NCI-H1105 treated with DMSO at 0.1 percent for 48 hours (cell line): Measurements from ENCODE around the gene TSPEAR.
"Not testable (repeated sequence)": the region's sequence is repeated elsewhere in the genome, so short reads cannot be mapped to it uniquely, and the experiment has no call there.

ENCODE experiments used
- DNase-seq: peaks from one replicate; lab custom pipeline; 2025; lab: John Stamatoyannopoulos, UW

TSPEAR gene

DNA sequence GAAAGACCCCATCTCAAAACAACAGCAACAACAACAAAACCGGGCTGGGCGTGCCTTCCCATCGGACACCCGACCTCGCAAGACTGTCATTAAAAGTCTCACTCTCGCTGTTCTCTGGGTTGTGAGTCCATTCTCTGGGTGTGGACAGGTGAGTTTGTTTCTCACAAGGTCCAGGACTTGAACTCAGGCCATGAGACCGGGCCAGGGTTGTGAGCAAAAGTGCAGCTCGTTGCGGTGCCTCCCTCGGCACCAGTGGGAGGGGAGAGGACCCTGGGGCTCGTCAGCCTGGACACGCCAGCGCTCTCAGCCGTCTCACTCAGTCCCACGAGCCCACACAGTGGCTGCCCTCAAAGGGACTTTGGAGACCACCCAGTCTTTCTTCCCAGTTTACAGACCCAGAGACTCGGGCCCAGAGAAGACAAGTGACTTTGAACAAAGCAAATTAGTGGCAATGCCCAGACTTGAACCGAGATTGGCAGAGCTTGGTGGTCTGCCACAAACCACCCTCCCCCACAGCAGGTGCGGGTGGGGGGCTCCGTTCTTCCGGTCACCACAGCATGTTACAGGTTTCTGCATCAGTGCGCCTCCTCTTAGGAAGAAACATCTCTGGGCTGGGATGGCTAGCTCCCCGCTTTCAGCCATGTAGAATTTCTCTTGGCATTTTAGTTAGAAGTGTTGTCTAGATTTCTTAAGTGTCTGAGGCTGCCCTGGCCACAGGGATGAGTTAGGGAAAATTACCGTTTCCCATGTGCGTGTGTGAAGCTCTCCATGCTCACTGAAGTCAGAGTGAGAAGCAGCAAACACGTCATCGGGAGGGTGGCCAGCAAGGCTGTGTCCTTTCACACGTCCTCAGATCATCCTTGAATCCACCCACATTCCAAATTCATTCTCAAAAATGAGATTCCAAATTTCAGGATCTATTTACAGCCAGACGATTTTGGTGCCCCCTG, 227.8 kb downstream of the TSPEAR start:
- DNase-seq = no peak

DNA sequence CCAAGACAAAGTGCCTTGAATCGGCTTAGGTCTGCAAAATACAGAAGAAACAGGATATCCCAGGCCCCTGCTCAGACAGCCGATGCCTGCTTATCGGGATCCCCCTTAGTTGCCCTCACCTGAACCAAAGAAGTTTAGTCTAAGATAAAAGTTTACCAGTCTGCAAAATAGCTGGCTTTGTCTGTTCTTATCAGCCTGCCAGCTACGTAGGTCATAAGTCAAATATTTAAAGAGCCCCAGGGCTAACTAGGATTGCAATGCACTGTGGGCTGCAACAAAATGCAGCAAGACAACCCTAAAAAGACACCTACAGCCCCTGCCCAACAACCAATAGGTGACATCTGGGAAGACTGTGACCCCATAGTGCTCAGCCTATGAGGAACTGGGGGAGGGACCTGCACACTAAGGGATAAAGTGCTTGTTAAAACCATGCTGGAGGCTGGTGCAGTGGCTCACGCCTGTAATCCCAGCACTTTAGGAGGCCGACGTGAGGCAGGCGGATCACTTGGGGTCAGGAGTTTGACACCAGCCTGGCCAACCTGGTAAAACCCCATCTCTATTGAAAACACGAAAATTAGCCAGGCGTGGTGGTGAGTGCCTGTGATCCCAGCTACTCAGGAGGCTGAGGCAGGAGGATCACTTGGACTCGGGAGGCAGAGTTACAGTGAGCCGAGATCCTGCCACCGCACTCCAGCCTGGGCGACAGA, 228.6 kb downstream of the TSPEAR start:
- no peak for DNase-seq

DNA sequence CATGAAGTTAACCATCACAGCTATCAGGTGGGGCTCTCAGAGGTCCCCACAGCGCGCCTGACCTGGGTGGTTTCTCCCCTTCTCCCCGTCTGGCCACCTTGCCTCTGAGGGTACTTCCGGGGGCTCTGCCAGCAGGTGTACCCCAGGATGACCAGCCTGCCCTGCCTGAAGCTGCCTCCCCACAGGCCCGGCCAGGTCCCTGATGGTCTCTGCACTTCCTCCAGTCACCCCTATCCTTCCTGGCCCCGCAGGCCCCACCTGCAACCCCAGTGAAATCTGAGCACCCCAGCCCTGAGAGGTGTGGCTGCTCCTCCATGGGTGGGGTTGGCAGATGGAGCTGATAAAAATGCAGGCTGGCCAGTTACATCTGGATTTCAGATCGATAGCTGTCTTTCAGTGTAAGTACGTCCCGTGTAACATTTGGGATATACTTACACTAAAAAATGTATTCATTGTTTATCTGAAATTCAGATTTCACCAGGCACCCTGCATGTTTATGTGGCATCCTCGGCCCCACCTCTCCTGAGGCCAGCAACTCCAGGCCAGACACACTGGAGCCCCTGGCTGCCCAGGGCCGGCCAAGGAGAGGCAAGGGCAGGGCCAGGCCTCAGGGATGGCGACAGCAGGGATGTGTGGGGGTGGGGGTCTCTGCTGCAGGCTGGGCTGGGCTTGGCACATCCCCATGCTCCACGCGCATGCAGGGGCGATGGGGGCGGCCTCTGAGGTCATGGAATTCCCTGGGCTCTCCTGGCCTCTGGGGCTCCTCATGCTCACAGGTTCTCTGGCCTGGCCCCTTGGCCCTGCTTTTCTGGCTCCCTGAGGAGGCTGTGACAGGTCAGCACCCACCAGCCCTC, 230.9 kb downstream of the TSPEAR start:
- no peak for DNase-seq

DNA sequence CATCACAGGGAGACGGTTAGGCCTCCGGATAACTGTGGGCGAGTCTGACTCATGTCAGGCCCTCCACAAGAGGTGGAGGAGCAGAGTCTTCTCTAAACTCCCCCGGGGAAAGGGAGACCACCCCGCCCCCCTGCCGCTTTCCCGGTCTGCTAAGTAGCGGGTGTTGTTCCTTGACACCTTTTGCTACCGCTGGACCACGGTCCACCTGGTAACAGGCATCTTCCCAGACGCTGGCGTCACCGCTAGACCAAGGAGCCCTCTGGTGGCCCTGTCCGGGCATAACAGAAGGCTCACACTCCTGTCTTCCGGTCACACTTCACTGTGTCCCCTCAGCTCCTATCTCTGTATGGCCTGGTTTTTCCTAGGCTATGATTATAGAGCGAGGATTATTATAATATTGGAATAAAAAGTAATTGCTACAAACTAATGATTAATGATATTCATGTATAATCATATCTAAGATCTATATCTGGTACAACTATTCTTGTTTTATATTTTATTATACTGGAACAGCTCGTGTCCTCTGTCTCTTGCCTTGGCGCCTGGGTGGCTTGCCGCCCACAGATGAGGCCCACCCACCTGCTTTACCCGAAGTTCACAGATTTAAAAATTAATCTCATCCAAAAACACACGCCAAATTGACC, 231.7 kb downstream of the TSPEAR start:
- DNase-seq = not testable (repeated sequence)

DNA sequence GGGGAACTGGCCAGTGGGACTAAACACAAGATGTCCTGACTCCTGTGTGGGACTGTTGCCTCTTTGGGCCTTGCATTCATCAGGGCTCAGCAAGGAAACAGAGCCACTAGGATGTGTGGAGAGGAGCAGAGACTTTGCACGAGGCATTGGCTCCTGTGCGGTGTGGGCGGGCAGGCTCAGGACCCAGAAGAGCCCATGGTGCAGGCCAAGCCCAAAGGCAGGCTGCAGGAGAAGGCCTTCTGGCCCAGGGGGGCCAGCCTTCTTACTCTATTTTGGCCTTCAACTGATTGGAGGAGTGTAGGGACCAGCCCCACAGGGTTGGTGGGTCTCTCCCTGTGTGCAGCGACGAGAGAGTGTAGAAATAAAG, 232.6 kb downstream of the TSPEAR start:
- no peak for DNase-seq

DNA sequence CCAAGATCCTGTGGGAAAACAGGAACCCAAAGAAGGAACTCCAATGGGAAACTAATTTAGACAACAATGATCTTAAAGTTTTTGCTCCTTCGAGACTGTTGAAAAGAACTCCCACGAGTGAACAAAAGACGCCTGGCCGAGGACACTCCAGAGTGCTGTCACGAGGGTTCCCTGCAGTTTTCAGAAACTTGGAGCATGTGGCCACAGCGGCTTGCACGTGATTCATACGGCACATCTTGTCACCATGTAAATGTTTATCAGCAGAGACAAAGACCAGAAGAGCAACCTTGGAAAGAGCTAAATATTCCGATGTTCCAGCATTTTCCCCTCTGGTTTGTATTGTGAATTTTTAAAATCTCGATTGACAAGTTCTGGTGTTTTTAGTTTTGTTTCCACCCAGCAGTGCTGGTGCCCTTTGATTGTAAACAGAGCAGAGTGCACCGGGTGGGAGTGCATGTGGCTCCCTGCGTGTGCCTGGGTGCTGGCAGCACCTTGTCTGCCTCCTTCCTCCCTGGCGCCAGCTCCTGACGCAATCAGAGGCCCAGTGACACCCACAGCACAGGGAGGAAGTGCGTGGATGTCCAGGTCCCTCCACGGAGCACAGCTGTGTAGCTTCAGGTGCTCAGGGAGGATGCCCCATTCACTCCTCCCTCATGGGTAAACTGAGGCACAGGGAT, 233.1 kb downstream of the TSPEAR start:
- no peak for DNase-seq

DNA sequence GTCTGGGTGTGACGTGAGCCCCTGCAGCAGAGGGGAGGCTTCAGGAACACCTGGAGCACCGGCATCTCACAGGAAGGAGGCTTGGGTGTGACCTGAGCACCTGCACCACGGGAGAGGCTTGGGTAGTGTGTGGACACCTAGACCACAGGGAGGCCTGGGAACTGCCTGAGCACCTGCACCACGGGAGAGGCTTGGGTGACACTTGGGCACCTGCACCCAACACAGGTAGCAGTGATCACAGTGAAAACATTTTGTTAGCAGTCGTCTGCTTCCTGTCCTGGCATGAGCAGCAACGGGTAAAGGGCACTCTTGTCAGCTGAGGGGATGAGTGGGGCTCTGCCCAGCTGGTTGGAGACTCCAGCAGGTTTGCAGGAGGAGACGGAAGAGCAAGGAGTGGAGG, 233.7 kb downstream of the TSPEAR start:
- DNase-seq = no peak

DNA sequence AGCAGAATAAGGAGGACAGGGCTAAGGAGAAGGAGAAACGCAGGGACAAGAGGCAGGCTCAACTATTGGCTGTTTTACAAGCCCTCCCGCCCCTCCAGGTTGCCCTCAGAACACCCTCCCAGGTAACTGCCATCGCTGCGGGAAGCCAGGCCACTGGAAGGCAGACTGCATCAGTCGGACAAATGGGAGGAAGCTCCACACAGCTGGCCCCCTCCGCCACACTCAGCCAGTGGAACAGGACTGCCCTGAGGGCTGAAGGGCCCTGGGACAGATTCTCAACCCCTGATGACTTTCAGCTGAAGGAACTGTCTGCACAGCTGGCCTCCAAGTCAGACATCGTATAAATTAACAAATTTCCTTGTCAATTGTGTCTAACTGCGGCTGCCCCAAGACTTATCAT, 234.2 kb downstream of the TSPEAR start:
- DNase-seq = no peak

DNA sequence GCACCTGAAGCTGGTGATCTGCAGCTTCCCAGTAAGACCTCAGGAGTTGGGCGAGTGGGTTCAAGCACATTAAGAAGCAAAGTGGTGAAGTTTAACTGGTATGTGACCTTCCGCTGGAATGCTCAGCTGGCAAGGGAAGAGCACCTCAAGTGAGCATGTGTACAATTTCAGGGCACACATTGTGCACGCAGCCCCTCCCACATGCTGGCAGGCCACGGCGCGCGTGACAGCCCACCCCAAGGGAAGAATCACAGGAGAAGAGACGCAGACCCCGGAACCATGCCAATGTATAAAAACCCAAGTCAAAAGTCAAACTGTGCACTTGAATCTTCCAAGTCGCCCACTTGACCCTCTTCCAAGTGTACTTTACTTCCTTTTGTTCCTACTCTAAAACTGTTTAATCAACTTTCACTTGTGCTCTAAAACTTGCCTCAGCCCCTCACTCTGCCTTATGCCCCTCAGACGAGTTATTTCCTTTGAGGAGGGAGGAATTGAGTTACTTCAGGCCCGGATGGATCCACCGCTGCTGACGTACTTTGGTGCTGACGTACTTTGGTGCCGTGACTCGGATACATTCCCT, 236.0 kb downstream of the TSPEAR start:
- no peak for DNase-seq

DNA sequence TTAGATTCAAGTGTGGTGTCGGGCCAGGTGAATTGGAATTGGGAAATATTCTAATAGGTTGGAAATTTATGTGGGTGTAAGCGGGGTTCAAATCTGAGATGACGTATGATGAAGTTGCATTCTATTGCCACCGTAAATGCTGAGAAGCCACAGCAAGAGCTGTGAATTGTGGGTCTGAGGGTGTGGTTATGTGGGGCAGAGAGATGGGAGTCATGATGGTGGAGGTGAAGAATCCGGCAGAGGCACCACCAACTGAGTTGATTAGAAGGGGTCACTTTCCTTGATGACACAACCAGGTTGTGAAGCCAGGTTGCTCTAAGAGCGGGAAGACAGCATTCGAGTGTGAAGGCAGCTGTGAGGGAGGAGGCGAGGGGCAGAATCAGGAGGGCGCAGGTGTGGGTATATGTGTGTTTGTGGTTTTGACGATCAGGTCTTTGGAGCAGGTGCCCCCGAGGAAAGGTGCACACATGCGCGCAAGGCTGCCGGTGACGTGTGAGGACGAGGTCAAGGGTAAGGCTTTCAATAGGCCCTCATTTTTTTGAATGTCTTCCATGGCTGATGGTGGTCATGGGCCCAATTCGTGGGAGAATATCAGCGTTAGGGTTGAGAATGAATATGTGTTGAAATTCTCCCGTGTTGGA, 237.3 kb downstream of the TSPEAR start:
- DNase-seq = no peak

DNA sequence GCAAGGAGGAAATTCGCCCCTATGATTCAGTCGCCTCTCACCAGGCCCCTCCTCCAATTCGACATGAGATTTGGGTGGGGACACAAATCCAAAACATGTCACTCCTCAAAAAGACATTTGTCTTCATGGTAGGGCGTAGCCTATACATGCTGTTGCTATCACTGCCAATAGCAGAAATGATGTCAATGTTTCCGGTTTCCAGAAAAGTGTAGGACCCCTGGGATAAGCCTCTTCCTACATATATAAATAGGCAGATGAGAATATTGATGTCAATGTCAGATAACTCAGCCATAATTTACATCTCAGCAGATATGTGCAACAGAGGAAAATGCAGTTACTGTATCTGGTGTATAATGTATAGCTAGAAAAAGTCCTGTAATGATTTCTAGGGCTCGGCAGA, 239.4 kb downstream of the TSPEAR start:
- no peak for DNase-seq

DNA sequence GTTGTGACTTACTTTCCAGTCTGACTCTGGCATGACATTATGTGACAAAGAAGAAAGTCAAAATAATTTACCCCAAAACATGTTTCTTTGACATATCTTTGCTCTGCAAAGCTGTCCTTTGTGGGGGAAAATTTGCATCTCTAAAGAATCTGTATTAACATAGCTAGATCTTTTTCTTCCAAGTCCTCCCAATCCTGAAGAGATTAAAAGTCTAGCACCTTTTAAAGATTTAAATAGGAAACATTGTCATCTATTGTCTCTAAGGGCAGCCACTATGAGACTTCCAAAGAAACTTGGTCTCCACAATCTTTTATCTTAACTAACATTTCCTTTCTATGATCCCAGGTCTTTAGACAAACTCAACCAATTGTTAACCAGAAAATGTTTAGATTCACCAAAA, 240.0 kb downstream of the TSPEAR start:
- no peak for DNase-seq

DNA sequence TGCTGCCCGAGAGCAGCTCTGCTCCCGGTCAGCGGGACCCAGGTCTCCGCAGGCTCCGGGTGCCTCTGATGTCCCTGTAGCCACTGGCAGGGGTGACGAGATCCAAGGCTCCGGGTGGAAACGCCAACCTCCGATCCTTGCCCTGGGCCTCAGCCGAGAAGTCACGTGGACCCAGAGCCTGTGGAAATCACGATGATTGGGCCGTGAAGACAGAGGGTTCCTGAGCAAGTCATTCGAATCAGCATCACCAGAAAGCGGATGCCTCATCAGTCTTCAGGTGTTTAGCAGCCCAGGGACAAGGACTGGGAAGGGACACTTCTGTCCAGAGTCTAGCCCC, 243.5 kb downstream of the TSPEAR start:
- DNase-seq = no peak

DNA sequence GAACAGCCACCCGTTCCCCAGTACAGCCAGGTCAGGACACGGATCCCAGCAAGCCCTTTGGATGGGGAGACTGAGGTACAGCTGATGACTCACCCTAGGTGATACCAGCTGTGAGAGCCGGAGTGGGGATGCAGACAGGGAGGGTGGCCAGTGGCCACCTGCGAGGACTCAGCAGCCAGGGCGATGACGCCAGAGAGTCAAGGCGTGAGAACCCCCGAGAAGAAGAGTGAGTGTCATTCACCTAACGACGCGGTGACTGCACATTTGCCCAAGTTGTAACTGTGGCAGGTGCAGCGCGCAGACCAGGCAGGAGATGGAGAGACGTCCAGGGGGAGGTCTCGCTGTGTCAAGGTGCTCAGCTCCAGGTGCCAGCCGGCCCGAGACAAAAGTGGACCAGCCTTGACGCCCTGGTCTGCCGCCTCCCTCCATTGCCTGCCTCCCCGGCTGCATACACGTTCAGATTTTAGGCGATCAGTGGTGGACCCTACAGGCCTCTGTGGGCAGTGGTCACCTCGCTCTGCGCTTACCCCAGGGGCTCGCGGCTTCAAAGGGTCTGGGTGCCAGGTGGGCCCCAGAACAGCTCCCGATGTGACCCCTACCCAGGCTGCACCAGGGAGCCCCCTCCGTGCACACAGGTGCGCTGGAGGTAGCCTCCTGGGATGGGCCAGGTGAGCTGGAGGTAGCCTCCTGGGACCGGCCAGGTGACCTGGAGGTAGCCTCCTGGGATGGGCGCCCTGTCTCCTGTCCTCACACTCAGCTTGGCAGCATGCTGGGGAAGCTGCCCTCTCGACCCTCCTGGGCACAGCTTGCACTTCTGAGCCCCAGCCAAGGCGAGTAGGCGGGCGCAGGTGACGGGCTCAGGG, 244.1 kb downstream of the TSPEAR start:
- DNase-seq = no peak

DNA sequence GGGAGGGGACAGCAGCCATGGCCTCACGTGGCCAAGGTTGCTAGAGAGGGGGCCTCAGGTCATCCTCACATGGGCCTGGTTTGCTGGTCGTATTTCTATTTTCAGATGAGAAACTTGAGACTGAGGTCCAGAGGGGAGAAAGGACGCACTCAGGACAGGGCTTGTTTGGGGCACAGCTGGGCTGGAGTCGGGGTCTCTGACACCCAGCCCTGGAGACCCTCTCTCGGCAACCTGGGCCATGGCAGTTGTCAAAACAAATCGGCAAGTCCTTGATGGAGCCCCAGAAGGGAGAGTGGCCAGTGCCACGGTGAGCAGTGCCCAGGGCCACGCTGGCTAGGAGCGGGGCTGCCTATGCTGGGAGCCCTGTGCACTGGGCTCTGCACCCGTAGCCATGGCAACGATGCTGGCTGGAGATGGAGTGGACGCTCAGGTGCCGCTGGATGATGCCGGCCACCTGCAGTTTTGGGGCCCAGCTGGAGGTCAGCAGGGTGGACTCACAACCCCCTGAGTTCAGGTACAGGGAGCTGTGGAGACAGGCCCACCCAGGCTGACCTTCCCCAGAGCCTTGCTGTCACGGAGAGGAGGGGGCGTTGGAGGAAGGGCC, 244.9 kb downstream of the TSPEAR start:
- no peak for DNase-seq

DNA sequence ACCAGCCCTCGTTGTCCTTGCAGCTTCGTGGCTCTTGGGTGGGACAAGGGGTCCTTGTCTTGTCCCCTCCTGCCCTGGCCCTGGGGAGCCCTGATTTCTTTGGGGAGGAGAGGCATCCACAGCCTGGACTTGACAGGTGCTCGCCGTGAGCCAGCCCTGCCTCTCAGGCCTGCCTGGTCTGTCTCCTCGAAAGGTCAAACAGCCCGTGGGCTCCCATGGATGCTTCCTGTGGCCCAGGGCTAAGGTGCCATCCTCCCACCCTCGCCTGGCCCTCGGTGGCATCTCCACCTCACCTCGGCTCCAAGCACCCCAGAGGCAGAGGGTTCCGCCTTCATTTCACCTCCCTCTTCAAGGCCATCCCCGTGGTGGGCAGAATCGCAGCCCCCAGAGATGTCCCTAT, 247.0 kb downstream of the TSPEAR start:
- no peak for DNase-seq

DNA sequence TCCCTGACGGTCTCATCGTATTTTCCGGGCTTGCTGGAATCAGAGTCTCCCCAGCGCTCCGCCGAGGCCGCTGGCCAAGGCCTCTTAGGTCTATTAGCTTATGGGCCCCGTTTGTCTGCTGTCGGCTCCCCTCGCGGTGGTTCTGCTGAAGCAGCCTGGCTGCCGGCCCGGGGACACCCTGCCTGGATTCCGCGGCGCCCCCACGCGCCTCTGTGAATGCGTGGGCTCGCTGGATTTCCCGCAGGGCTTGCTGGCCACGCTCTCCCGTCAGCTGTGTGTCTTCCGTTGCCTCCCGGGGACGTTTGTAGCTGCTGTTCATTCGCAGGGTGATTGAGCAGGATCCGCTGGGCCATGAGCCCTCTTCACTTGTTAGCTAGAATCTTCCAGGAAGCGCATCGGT, 247.6 kb downstream of the TSPEAR start:
- no peak for DNase-seq

DNA sequence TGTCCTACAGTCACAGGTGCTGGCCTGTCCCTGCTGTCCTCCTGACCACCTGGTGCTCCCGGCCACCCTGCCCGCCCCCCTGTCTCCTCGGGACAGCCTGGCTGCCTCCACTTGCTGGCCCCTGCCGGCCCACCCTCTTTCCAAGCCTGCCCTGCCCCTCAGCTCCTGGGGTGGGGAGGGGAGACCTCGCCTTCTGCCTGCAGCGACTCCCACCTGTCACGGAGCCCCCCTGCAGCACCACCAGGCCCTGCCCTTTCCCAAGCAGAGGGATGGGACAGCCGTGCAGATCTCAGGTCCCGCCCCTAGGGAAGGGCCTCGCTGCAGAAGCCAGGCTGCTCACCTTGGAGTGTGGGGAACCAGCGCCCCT, 248.6 kb downstream of the TSPEAR start:
- DNase-seq = no peak

DNA sequence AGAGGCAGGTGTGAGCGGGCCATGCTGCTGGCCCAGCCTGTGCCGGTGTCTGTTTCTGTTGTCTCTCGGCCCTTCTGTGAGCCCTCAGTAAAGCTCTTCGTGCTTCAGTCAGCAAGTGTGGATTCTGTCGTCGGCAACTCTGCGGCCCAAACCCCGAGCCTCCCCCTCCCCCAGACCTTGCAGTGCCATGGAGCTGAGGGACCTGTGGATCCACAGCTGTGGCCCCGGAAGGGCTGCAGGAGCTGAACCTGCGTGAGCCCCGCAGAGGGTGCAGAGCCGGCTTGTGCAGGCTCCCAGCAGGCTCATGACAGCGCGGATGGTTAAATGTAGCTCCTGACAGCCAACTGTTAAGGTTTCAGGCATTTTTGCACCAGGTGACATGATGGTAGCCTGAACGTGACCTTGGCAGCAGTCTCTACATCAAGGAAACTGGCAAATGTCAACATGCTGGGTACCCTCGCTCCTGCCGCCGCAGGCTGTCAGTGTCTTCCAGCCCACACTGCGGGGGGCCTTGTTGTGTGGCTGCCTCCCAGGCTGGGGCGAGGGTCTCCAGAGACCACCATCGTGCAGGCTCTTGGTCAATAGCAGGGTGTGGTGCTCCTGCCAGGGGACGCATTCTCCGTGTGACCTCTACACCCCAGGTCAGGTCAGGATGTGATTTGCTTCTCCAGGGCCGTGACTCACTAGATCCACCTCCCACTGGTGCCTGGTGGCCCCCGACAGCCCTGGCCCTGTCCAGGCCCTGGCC, 249.1 kb downstream of the TSPEAR start:
- DNase-seq = no peak
